H1 (cell line): Measurements from ENCODE around the gene AKAP8. TPM values are rescaled to one million over a fixed set of nuclear protein-coding genes. Genes with fewer than 3 reads are reported as not detected.

Experiments
- CTCF ChIA-PET: fragments of 300-600 bp; sonication (Branson Sonifier 250); formaldehyde crosslinking; loops from one replicate; lab custom pipeline; 2021; ENCODE audit not compliant: partially characterized antibody; lab: Charles Lee
- POLR2A ChIA-PET: fragments of 300-600 bp; sonication (Branson Sonifier 250); formaldehyde crosslinking; loops from one replicate; lab custom pipeline; 2021; ENCODE audit warnings: inconsistent platforms; ENCODE audit not compliant: partially characterized antibody; lab: Charles Lee
- DNase-seq, 2 experiments: peaks; one replicate each; pipeline versions ENCODE4 v3.0.0 to v3.0.0-alpha.2; 2010 to 2022; ENCODE audit warnings: low spot score in 2 of 2, low read depth in 1 of 2, mixed read lengths in 1 of 2
- FAIRE-seq: peaks from 2 replicates; lab custom pipeline; 2011; peaks lifted over from hg19 to GRCh38; lab: Jason Lieb, UNC
- H2AFZ ChIP-seq: 2 replicates; pipeline ENCODE4 v1.8.1; 2012; ENCODE audit warnings: low read length, inconsistent platforms
- H2AK5ac ChIP-seq: 2 replicates; pipeline ENCODE4 v1.6.1; 2013; ENCODE audit warnings: low read depth, low read length
- H2BK120ac ChIP-seq: replicated peaks from 2 replicates; pipeline ENCODE3; 2013; ENCODE audit warnings: low read depth, low read length, inconsistent platforms
- H2BK12ac ChIP-seq: 2 replicates; pipeline ENCODE4 v1.6.1; 2013; ENCODE audit warnings: low read depth, low read length
- H2BK15ac ChIP-seq: 2 replicates; pipeline ENCODE4 v1.6.1; 2013; ENCODE audit warnings: low read length
- H2BK20ac ChIP-seq: 2 replicates; pipeline ENCODE4 v1.6.1; 2013; ENCODE audit warnings: low read length
- H2BK5ac ChIP-seq: 2 replicates; pipeline ENCODE4 v1.6.1; 2013; ENCODE audit warnings: low read depth, low read length
- H3K14ac ChIP-seq: 2 replicates; pipeline ENCODE4 v1.6.1; 2013; ENCODE audit warnings: inconsistent platforms; ENCODE audit not compliant: insufficient read length
- H3K18ac ChIP-seq: 2 replicates; pipeline ENCODE4 v1.6.1; 2013; ENCODE audit warnings: low read length; ENCODE audit errors: extremely low read depth
- H3K23ac ChIP-seq: 2 replicates; pipeline ENCODE4 v1.6.1; 2013; ENCODE audit warnings: inconsistent platforms; ENCODE audit not compliant: insufficient read length
- H3K23me2 ChIP-seq: 2 replicates; pipeline ENCODE4 v1.6.1; 2013; ENCODE audit warnings: low read depth, low read length
- H3K27ac ChIP-seq: 2 replicates; pipeline ENCODE4 v1.6.1; 2011; ENCODE audit warnings: low read depth, low read length, inconsistent platforms
- H3K27me3 ChIP-seq, 4 experiments: replicated peaks in 1 of 4; 1 replicate in 1 of 4; 2 replicates in 3 of 4; pipeline versions ENCODE4 v1.6.1 to v1.8.1; 2011 to 2013; ENCODE audit warnings: low read length in 3 of 4, mild to moderate bottlenecking in 3 of 4, inconsistent platforms in 2 of 4, mixed read lengths in 2 of 4, moderate library complexity in 1 of 4; ENCODE audit not compliant: control insufficient read depth in 3 of 4, insufficient read depth in 3 of 4; ENCODE audit errors: extremely low read depth in 1 of 4
- H3K36me3 ChIP-seq, 4 experiments: 2 replicates each; pipeline versions ENCODE4 v1.6.1 to v1.8.1; 2011 to 2013; ENCODE audit warnings: mild to moderate bottlenecking in 4 of 4, low read length in 3 of 4, moderate library complexity in 2 of 4, control low read depth in 1 of 4, inconsistent platforms in 1 of 4; ENCODE audit not compliant: insufficient read depth in 4 of 4, control insufficient read depth in 2 of 4
- H3K4ac ChIP-seq: replicated peaks from 2 replicates; pipeline ENCODE3; 2013; ENCODE audit warnings: low read length, low read depth, mixed read lengths, inconsistent platforms; ENCODE audit not compliant: insufficient read length
- H3K4me1 ChIP-seq, 4 experiments: replicated peaks in 1 of 4; 1 replicate in 1 of 4; 2 replicates in 3 of 4; pipeline versions ENCODE4 v1.6.1 to v1.8.1; 2011 to 2013; ENCODE audit warnings: low read length in 3 of 4, inconsistent platforms in 2 of 4, mixed read lengths in 1 of 4; ENCODE audit not compliant: insufficient read depth in 4 of 4, control insufficient read depth in 3 of 4
- H3K4me2 ChIP-seq, 2 experiments: 2 replicates each; pipeline versions ENCODE4 v1.6.1 to v1.8.1; 2011 to 2013; ENCODE audit warnings: low read depth in 2 of 2, low read length in 2 of 2, control low read depth in 1 of 2, inconsistent platforms in 1 of 2, mild to moderate bottlenecking in 1 of 2; ENCODE audit not compliant: insufficient read depth in 1 of 2
- H3K4me3 ChIP-seq, 4 experiments: fragments of 200-600, 300-600 bp in 1 of 4; sonication (generic), shearing (Covaris generic), sonication (Bioruptor Twin) in 1 of 4; 2 replicates each; pipeline versions ENCODE4 v1.5.1 to v1.8.1; 2011 to 2016; ENCODE audit warnings: low read length in 4 of 4, low read depth in 3 of 4, control low read depth in 2 of 4, inconsistent platforms in 2 of 4, mild to moderate bottlenecking in 2 of 4, mixed read lengths in 1 of 4, moderate library complexity in 1 of 4; ENCODE audit not compliant: insufficient read depth in 2 of 4; ENCODE audit errors: extremely low read depth in 1 of 4
- H3K56ac ChIP-seq: replicated peaks from 2 replicates; pipeline ENCODE3; 2013; ENCODE audit warnings: low read depth, mild to moderate bottlenecking, mixed read lengths, low read length, inconsistent platforms; ENCODE audit not compliant: insufficient read length
- H3K79me1 ChIP-seq: 2 replicates; pipeline ENCODE4 v1.6.1; 2013; ENCODE audit warnings: low read depth, low read length, control low read depth
- H3K79me2 ChIP-seq, 2 experiments: 2 replicates each; pipeline versions ENCODE4 v1.6.1 to v1.8.1; 2012 to 2013; ENCODE audit warnings: low read length in 2 of 2, mild to moderate bottlenecking in 2 of 2, inconsistent platforms in 1 of 2; ENCODE audit not compliant: insufficient read depth in 2 of 2, control insufficient read depth in 1 of 2
- H3K9ac ChIP-seq, 4 experiments: replicated peaks in 1 of 4; 1 replicate in 1 of 4; 2 replicates in 3 of 4; pipeline versions ENCODE4 v1.6.1 to v1.8.1; 2011 to 2013; ENCODE audit warnings: low read depth in 3 of 4, low read length in 3 of 4, control low read depth in 2 of 4, mild to moderate bottlenecking in 2 of 4, moderate library complexity in 2 of 4, inconsistent platforms in 1 of 4; ENCODE audit errors: extremely low read depth in 1 of 4
- H3K9me3 ChIP-seq, 2 experiments: 2 replicates each; pipeline versions ENCODE4 v1.6.1 to v1.8.1; 2012 to 2013; ENCODE audit warnings: mild to moderate bottlenecking in 2 of 2, moderate library complexity in 2 of 2, control low read depth in 1 of 2, inconsistent platforms in 1 of 2, low read depth in 1 of 2, low read length in 1 of 2, mixed read lengths in 1 of 2; ENCODE audit not compliant: insufficient read depth in 2 of 2
- H4K20me1 ChIP-seq, 2 experiments: replicated peaks in 1 of 2; 2 replicates each; pipeline versions ENCODE3 to v1.8.1; 2011 to 2013; ENCODE audit warnings: inconsistent platforms in 2 of 2, low read length in 2 of 2, mild to moderate bottlenecking in 1 of 2; ENCODE audit not compliant: insufficient read depth in 2 of 2, control insufficient read depth in 1 of 2
- H4K5ac ChIP-seq: 2 replicates; pipeline ENCODE4 v1.6.1; 2013; ENCODE audit warnings: low read length, low read depth, mixed read lengths, inconsistent platforms; ENCODE audit not compliant: insufficient read length
- H4K8ac ChIP-seq: 2 replicates; pipeline ENCODE4 v1.8.0; 2013; ENCODE audit warnings: mild to moderate bottlenecking, moderate library complexity, low read length, inconsistent platforms; ENCODE audit not compliant: insufficient read depth; ENCODE audit errors: extremely low read depth
- H4K91ac ChIP-seq: replicated peaks from 2 replicates; pipeline ENCODE3; 2013; ENCODE audit warnings: low read length, mixed read lengths, inconsistent platforms; ENCODE audit not compliant: insufficient read length
- ATF3 ChIP-seq: IDR thresholded peaks from 2 replicates; pipeline ENCODE4 v1.6.1; 2011; ENCODE audit warnings: low read depth, mild to moderate bottlenecking, low read length; ENCODE audit not compliant: insufficient read depth
- FOSL1 ChIP-seq: IDR thresholded peaks from 2 replicates; pipeline ENCODE4 v1.6.1; 2011; ENCODE audit warnings: mild to moderate bottlenecking, low read depth, low read length, moderate library complexity; ENCODE audit not compliant: insufficient read depth
- GTF2F1 ChIP-seq: IDR thresholded peaks from 2 replicates; pipeline ENCODE4 v1.6.1; 2012; ENCODE audit warnings: low read depth, low read length, improper control_type of control experiment, borderline replicate concordance
- TAF1 ChIP-seq: IDR thresholded peaks from 2 replicates; pipeline ENCODE4 v1.6.1; 2011; ENCODE audit warnings: mild to moderate bottlenecking, low read depth, low read length
- TCF12 ChIP-seq: IDR thresholded peaks from 2 replicates; pipeline ENCODE4 v1.6.1; 2011; ENCODE audit warnings: low read depth, mild to moderate bottlenecking, low read length
- WGBS, 2 experiments: shearing (Covaris generic) in 1 of 2; methylation state at CpG; one replicate each; pipeline versions ENCODE4 v1.1.6 to v1.1.7; 2013 to 2015; ENCODE audit warnings: low lambda C conversion rate in 2 of 2, mixed read lengths in 2 of 2, inconsistent platforms in 1 of 2, low coverage in 1 of 2, missing lambda C conversion rate in 1 of 2; ENCODE audit not compliant: insufficient replicate concordance in 2 of 2, insufficient coverage in 1 of 2, insufficient read length in 1 of 2; ENCODE audit errors: extremely low coverage in 1 of 2, missing lambda C conversion rate in 1 of 2; 5-methylcytosine and 5-hydroxymethylcytosine counted together
- polyA plus RNA-seq, 7 experiments: library from polyadenylated mRNA; depleted of rRNA in 3 of 7; stranded (reverse) in 5 of 7; unstranded in 2 of 7; fragments of >200 nt in 5 of 7; fragments of 200-250 nt in 2 of 7; gene quantifications; 1 replicate in 5 of 7; 2 replicates in 1 of 7; 4 replicates in 1 of 7; pipeline versions ENCODE4 v1.2.1 to v1.2.3, GENCODE V29; 2011 to 2013; ENCODE audit warnings: missing spikeins in 2 of 7, mixed read lengths in 2 of 7
- total RNA-seq: library from RNA; stranded (reverse); fragmentation: NEBNext Ultra II Directional; extraction: Animal tissue kit (Norgen Biotek cat#: 25700); gene quantifications from 2 replicates; pipeline ENCODE4 v1.2.1, GENCODE V29; 2021

AKAP8 gene
- total and polyA plus RNA-seq, 2 of the 8 experiments (the other 6 are each of a cell fraction or from before 2014, with no cell fraction given) = 17.0 to 41.0 TPM

- ChIA-PET CTCF (interaction anchor here (0.7 to 1.7 kb wide), 4 partner anchors 8 to 68 kb away, joined by 3 to 5 read pairs (median 4); no protein-coding TSS in a partner anchor), POLR2A (interaction anchor here (0.9 to 1.5 kb wide), 3 partner anchors 15 to 20 kb away, joined by 3 read pairs; no protein-coding TSS in a partner anchor)
- Histone ChIP-seq H2BK20ac (no peak overlapping the region), H2BK5ac (no peak overlapping the region), H3K4me3 (no peak overlapping the region), H3K4me2 (no peak overlapping the region), H3K27me3 (no peaks in the 10 kb centered on the region), H3K23ac (no peak overlapping the region), H3K79me2 (peaks cover 79 to 98% of the 10 kb centered on the region in 2 experiments), H2BK15ac (no peak overlapping the region), H3K4me1 (no peaks in the 10 kb centered on the region; a peak in 1 of 7 replicates), H3K4ac (no peak overlapping the region), H3K9me3 (no peaks in the 10 kb centered on the region), H3K27ac (no peak overlapping the region), H4K5ac (no peak overlapping the region), H2AFZ (no peak overlapping the region), H4K20me1 (peaks cover 47% of the 10 kb centered on the region in 2 experiments), H2BK120ac (no peak overlapping the region), H3K14ac (no peak overlapping the region), H2AK5ac (no peak overlapping the region), H3K23me2 (no peaks in the 10 kb centered on the region), H3K56ac (no peak overlapping the region), H4K8ac (no peak overlapping the region), H2BK12ac (no peak overlapping the region), H3K9ac (no peak overlapping the region), H4K91ac (no peak overlapping the region), H3K79me1 (peaks cover 13% of the 10 kb centered on the region), H3K18ac (no peak overlapping the region), H3K36me3 (no peaks in the 10 kb centered on the region)
- FAIRE-seq = no peak
- DNase-seq = no peak
- 95% methylated on average over 3 of the region's 3 CpGs; no CpG with 5 or more reads in 1 of the 2 experiments for WGBS, 2 experiments
- TF ChIP-seq FOSL1 (no peak), GTF2F1 (no peak), TCF12 (no peak), ATF3 (no peak), TAF1 (no peak)
Observed at GRCh38 chr19:15305582-15306334, 73.8 kb downstream of the AKAP8 start.
